Mammary epithelial cell (primary cell): ENCODE data around the gene STX2.

Experiments
- CTCF ChIP-seq, 2 donors: IDR thresholded peaks in 1 of 2; conservative IDR thresholded peaks in 1 of 2; 2 replicates each; pipeline ENCODE4 v1.5.1; 2011 to 2012; ENCODE audit warnings: inconsistent platforms in 2 of 2, low read length in 2 of 2, mild to moderate bottlenecking in 2 of 2, control low read depth in 1 of 2, low read depth in 1 of 2; ENCODE audit not compliant: insufficient read depth in 1 of 2; ENCODE audit errors: extremely low read depth in 1 of 2
- EZH2 ChIP-seq: IDR thresholded peaks from 2 replicates; pipeline ENCODE4 v1.6.1; 2012; ENCODE audit warnings: low read length, inconsistent platforms, borderline replicate concordance

DNA sequence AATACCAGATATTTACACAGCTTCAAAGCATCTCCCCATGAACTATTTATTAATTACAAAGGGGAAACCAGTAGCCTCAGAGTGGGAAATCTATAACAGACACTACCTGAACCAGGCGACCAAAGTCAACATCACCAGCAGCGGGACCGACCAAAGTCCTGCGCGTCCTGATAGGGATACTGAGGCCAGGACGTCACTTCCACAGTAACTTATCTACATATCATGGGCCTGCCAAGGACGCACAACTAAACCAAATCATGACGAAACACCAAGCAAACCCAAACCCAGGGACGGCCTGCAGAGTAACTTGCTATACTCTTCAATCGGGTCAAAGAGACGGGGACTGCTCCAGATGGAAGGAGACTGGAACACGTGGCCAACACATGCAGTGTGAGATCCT is 96.9 kb downstream of the STX2 start:
- no peak for TF ChIP-seq EZH2
- no peak for TF ChIP-seq CTCF (conservative IDR thresholded peaks at IDR 0.05 in 1 of 2, IDR thresholded peaks at IDR 0.05 in 1 of 2; ENCODE audit: extremely low read depth in 1 of 2, insufficient read depth in 1 of 2, low read depth in 1 of 2, low read length in 2 of 2)
